HEK293T (cell line): ENCODE data around the gene DGAT2.

ENCODE experiments used
- CTCF ChIA-PET: fragments of 350-600 bp; formaldehyde crosslinking; extraction: SDS; loops from one replicate; lab custom pipeline; 2021; ENCODE audit warnings: antibody characterized with exemption, inconsistent platforms; lab: Yijun Ruan, JAX
- POLR2A ChIA-PET: fragments of 350-600 bp; formaldehyde crosslinking; extraction: SDS; loops from one replicate; lab custom pipeline; 2020; ENCODE audit warnings: antibody characterized with exemption, inconsistent platforms; lab: Yijun Ruan, JAX
- DNase-seq: peaks from one replicate; pipeline ENCODE4 v3.0.0; 2012; ENCODE audit warnings: mixed read lengths; ENCODE audit errors: extremely low spot score
- ARNT ChIP-seq: fragments of 450-650 bp; IDR thresholded peaks from 2 replicates; pipeline ENCODE4 v1.6.1; 2017; ENCODE audit warnings: mild to moderate bottlenecking
- BHLHE40 ChIP-seq: fragments of 450-650 bp; IDR thresholded peaks from 2 replicates; pipeline ENCODE4 v1.6.1; 2016; ENCODE audit warnings: mild to moderate bottlenecking, moderate library complexity, borderline replicate concordance
- CTBP1 ChIP-seq: fragments of 450-650 bp; IDR thresholded peaks from 2 replicates; pipeline ENCODE4 v1.6.1; 2016; ENCODE audit warnings: borderline replicate concordance
- ELF4 ChIP-seq: fragments of 450-650 bp; IDR thresholded peaks from 2 replicates; pipeline ENCODE4 v1.6.1; 2017; ENCODE audit warnings: antibody characterized with exemption
- FOXA1 ChIP-seq: fragments of 450-650 bp; IDR thresholded peaks from 2 replicates; pipeline ENCODE4 v1.6.1; 2016; ENCODE audit warnings: mild to moderate bottlenecking
- FOXK2 ChIP-seq: fragments of 450-650 bp; IDR thresholded peaks from 2 replicates; pipeline ENCODE4 v1.6.1; 2016; ENCODE audit warnings: mild to moderate bottlenecking
- FOXM1 ChIP-seq: fragments of 450-650 bp; IDR thresholded peaks from 2 replicates; pipeline ENCODE4 v1.6.1; 2017; ENCODE audit warnings: mild to moderate bottlenecking, borderline replicate concordance
- HDGF ChIP-seq: fragments of 450-650 bp; IDR thresholded peaks from 2 replicates; pipeline ENCODE4 v1.6.1; 2017; ENCODE audit warnings: antibody characterized with exemption, borderline replicate concordance
- L3MBTL2 ChIP-seq: fragments of 450-650 bp; conservative IDR thresholded peaks from 2 replicates; pipeline ENCODE4 v1.6.1; 2016; ENCODE audit warnings: mild to moderate bottlenecking
- LEF1 ChIP-seq: fragments of 450-650 bp; IDR thresholded peaks from 2 replicates; pipeline ENCODE4 v1.6.1; 2017; ENCODE audit warnings: mild to moderate bottlenecking, borderline replicate concordance
- NFRKB ChIP-seq: fragments of 450-650 bp; IDR thresholded peaks from 2 replicates; pipeline ENCODE4 v1.6.1; 2016; ENCODE audit warnings: mild to moderate bottlenecking, moderate library complexity
- SP1 ChIP-seq: fragments of 450-650 bp; IDR thresholded peaks from 2 replicates; pipeline ENCODE4 v1.6.1; 2017
- SUZ12 ChIP-seq: fragments of 450-650 bp; IDR thresholded peaks from 2 replicates; pipeline ENCODE4 v1.6.1; 2016; ENCODE audit warnings: mild to moderate bottlenecking
- TARDBP ChIP-seq: fragments of 450-650 bp; IDR thresholded peaks from 2 replicates; pipeline ENCODE4 v1.6.1; 2016
- ZNF384 ChIP-seq: fragments of 450-650 bp; IDR thresholded peaks from 2 replicates; pipeline ENCODE4 v1.6.1; 2016
- TF ChIP-seq, protein P1 (sequence below): fragments of 450-650 bp; IDR thresholded peaks from 2 replicates; pipeline ENCODE4 v1.6.1; 2016

The DGAT2 gene

GRCh38 chr11:75823415-75823814 is 54.8 kb downstream of the DGAT2 start:
- CTCF ChIA-PET: no interaction called here
- no peak for DNase-seq
- TF ChIP-seq CTBP1 (no peak), BHLHE40 (no peak), ELF4 (no peak), HDGF (no peak), ZNF384 (no peak)
- POLR2A ChIA-PET: interaction anchor here (0.5 kb wide), 1 partner anchor 22 kb away, joined by 3 read pairs; no protein-coding TSS in a partner anchor

DNA sequence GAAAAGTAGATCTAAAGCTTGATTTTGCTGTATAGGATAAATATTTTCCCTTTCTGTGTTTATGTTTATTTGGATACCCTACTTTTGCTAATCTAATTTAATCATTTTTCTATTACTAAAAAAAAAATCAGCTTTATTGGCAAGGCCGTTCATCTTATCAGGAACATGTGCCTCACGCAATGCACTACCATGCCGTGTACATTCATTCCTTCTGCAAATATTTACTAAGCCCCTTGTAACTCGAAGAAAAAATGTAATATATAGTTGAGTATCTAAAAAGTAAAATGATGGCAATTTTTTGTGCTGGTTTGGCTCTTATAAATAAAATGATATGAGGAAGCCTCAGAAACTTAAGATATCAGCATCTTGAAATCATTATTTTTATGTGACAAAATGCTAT is 55.4 kb downstream of the DGAT2 start:
- no peak for TF ChIP-seq BHLHE40
- TF ChIP-seq FOXK2: no peak
- TF ChIP-seq SP1: no peak
- TF ChIP-seq ZNF384: no peak
- TF ChIP-seq, protein P1, sequence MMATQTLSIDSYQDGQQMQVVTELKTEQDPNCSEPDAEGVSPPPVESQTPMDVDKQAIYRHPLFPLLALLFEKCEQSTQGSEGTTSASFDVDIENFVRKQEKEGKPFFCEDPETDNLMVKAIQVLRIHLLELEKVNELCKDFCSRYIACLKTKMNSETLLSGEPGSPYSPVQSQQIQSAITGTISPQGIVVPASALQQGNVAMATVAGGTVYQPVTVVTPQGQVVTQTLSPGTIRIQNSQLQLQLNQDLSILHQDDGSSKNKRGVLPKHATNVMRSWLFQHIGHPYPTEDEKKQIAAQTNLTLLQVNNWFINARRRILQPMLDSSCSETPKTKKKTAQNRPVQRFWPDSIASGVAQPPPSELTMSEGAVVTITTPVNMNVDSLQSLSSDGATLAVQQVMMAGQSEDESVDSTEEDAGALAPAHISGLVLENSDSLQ: no peak
- no peak for TF ChIP-seq ARNT
- TF ChIP-seq LEF1: no peak
- no peak for TF ChIP-seq TARDBP
- TF ChIP-seq ELF4: no peak
- no peak for TF ChIP-seq FOXA1
- CTCF ChIA-PET: no interaction called here
- POLR2A ChIA-PET: interaction anchor here (0.5 kb wide), 1 partner anchor 22 kb away, joined by 3 read pairs; no protein-coding TSS in a partner anchor
- DNase-seq: no peak

DNA sequence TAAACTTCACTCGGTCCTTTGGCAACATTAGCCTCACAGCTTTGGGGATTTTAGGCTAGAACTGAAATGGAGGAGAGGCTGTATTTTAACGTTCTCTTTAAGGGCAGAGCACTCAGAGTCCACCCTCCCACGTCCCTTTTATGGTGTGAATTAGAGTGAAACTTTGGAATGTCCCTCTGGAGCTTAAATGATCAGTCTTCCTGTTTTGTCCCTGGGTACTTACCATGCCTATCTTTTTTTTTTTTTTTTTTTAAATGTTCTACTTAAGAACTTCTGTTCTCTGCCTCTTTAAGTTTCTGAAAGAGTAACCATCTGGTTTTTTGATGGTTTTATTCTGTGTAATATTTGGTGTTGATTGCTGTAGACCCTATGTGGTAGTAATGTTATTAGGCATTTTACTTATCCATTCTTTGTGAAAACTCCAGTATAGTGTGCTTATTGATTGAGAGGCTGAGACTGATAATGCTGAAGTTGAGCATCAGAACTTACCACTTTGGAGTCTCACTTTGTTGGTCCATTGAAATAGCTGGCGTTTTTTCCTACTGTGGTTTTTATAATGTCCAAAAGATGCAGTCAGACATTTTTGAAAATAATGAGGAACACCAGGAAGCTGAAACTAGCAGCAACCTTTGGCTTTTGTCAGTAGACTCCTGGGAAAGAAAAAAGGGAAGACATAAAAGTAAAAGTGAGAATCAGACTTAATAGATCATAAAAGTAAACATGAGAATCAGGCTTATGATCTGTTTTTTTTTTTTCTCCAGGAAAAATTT is 58.1 kb downstream of the DGAT2 start:
- DNase-seq: no peak
- POLR2A ChIA-PET: no interaction called here
- CTCF ChIA-PET: interaction anchor here (0.6 to 0.7 kb wide), 2 partner anchors 9 to 783 kb away, joined by 4 to 5 read pairs; no protein-coding TSS in a partner anchor

GRCh38 chr11:75827562-75827961 is 59.0 kb downstream of the DGAT2 start:
- ChIA-PET POLR2A (no interaction called here), CTCF (no interaction called here)
- no peak for TF ChIP-seq L3MBTL2
- TF ChIP-seq HDGF: no peak
- no peak for TF ChIP-seq BHLHE40
- TF ChIP-seq SUZ12: no peak
- no peak for TF ChIP-seq NFRKB
- no peak for TF ChIP-seq TARDBP
- DNase-seq: no peak

More for the DNA sequence above, 58.1 kb downstream of the DGAT2 start:
- TF ChIP-seq FOXM1 (no peak), NFRKB (no peak), FOXK2 (no peak), LEF1 (no peak), ZNF384 (no peak; the same call in 1 of the 2 replicates), SUZ12 (no peak), FOXA1 (no peak), ARNT (no peak), HDGF (no peak), L3MBTL2 (no peak), SP1 (no peak), ELF4 (no peak), BHLHE40 (no peak), CTBP1 (no peak), TARDBP (no peak)
- TF ChIP-seq, protein P1: no peak

DNA sequence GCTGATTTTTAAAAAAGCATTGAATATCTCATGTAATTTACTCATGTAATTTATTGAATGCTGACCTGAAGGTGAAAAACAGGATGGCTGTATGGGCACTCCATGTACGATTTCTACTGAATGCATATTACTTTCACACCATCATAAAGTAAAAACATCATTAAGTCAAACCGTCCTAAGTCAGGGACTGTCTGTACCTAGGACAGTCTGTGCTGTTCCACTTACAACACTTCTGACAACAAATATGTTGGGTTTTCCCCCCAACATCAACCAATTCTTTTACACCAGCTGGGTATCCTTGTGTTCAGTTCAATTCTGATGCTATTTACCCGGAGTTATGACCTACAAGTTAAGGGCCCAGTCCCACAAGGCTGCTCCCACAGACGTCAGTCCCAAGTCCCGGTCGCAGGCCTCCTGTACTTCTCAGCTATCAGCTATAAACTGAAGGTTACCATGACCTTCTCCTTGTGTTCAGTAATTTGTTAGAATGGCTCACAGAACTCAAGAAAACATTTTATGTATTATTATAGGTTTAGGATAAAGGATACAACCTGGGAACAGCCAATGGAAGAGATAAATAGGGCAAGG is 63.4 kb downstream of the DGAT2 start:
- ChIA-PET POLR2A (interaction anchor here (1.4 kb wide), 1 partner anchor 18 kb away, joined by 3 read pairs; no protein-coding TSS in a partner anchor), CTCF (no interaction called here)

DNA sequence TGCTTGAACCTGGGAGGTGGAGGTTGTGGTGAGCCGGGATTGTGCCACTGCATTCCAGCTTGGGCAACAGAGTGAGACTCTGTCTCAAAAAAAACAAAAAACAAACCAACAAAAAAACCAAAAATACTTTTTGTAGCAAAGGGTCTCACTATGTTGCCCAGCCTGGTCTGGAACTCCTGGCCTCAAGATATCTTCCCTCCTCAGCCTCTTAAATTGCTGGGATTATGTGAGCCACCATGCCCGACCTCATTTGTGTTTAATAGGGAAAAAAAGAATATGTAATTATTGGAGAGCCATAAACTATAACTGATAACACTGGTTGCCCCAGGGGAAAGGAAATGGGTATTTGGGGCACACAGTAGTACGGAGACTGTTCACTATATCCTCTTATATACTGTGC is 66.2 kb downstream of the DGAT2 start:
- ChIA-PET CTCF (no interaction called here), POLR2A (no interaction called here)
- no peak for TF ChIP-seq CTBP1
- no peak for TF ChIP-seq SP1
- TF ChIP-seq TARDBP: no peak
- no peak for TF ChIP-seq ELF4
- no peak for TF ChIP-seq FOXA1
- TF ChIP-seq BHLHE40: no peak
- no peak for TF ChIP-seq SUZ12
- TF ChIP-seq NFRKB: no peak
- TF ChIP-seq L3MBTL2: no peak
- TF ChIP-seq HDGF: no peak
- TF ChIP-seq, protein P1: no peak
- TF ChIP-seq ARNT: no peak
- TF ChIP-seq FOXM1: no peak
- no peak for TF ChIP-seq LEF1
- no peak for DNase-seq

More for the DNA sequence above, 63.4 kb downstream of the DGAT2 start:
- no peak for TF ChIP-seq FOXA1
- TF ChIP-seq NFRKB: no peak
- no peak for TF ChIP-seq FOXK2
- TF ChIP-seq SUZ12: no peak
- TF ChIP-seq FOXM1: no peak
- TF ChIP-seq BHLHE40: no peak
- TF ChIP-seq ELF4: no peak
- TF ChIP-seq ZNF384: no peak
- no peak for TF ChIP-seq HDGF
- no peak for TF ChIP-seq CTBP1
- no peak for TF ChIP-seq SP1
- no peak for TF ChIP-seq LEF1
- TF ChIP-seq L3MBTL2: no peak
- TF ChIP-seq TARDBP: no peak
- no peak for TF ChIP-seq ARNT
- TF ChIP-seq, protein P1: no peak
- no peak for DNase-seq
